Thymus (tissue), 14 donors: ENCODE data around the gene SPDYE5. TPM values are rescaled to one million over a fixed set of nuclear protein-coding genes. Genes with fewer than 3 reads are reported as not detected.
A peak's percentile ranks its signal among the peaks of the same experiment; 100 is the strongest.
"Not testable (repeated sequence)": the region's sequence is repeated elsewhere in the genome, so short reads cannot be mapped to it uniquely, and the experiment has no call there.

Source experiments
- DNase-seq, 9 donors: peaks; one replicate each; pipeline ENCODE4 v3.0.0-alpha.2; 2013; ENCODE audit warnings: low spot score in 9 of 9, low read depth in 6 of 9, missing footprints in 1 of 9
- H3K27ac ChIP-seq, 2 donors: one replicate each; pipeline ENCODE4 v1.5.1; 2013; ENCODE audit warnings: control low read depth in 1 of 2, low read depth in 1 of 2, low read length in 1 of 2, mild to moderate bottlenecking in 1 of 2, moderate library complexity in 1 of 2
- H3K27me3 ChIP-seq, 2 donors: one replicate each; pipeline ENCODE4 v1.5.1; 2013; ENCODE audit warnings: low read length in 1 of 2; ENCODE audit not compliant: control insufficient read depth in 2 of 2, insufficient read depth in 1 of 2
- H3K36me3 ChIP-seq, 2 donors: one replicate each; pipeline ENCODE4 v1.5.1; 2013; ENCODE audit warnings: low read length in 1 of 2, mild to moderate bottlenecking in 1 of 2, moderate library complexity in 1 of 2; ENCODE audit not compliant: control insufficient read depth in 2 of 2, insufficient read depth in 2 of 2
- H3K4me1 ChIP-seq, 2 donors: one replicate each; pipeline ENCODE4 v1.5.1; 2013; ENCODE audit warnings: low read length in 2 of 2; ENCODE audit not compliant: control insufficient read depth in 2 of 2, insufficient read depth in 2 of 2
- H3K4me3 ChIP-seq, 2 donors: one replicate each; pipeline ENCODE4 v1.5.1; 2013; ENCODE audit warnings: low read length in 2 of 2, control low read depth in 1 of 2, mild to moderate bottlenecking in 1 of 2
- H3K9me3 ChIP-seq, 2 donors: one replicate each; pipeline ENCODE4 v1.5.1; 2013; ENCODE audit warnings: low read length in 1 of 2, mild to moderate bottlenecking in 1 of 2; ENCODE audit not compliant: control insufficient read depth in 2 of 2, insufficient read depth in 1 of 2
- WGBS: extraction: QIAGEN DNeasy Blood & Tissue Kit; methylation state at CpG from one replicate; pipeline ENCODE4 v1.1.7; 2013; 5-methylcytosine and 5-hydroxymethylcytosine counted together
- long read RNA-seq, 10 donors: transcript quantifications; one replicate each; lab custom pipeline, GENCODE V29; 2026
- polyA plus RNA-seq: library from polyadenylated mRNA; stranded (reverse); fragments of 200-250 nt; gene quantifications from one replicate; pipeline ENCODE4 v1.2.3, GENCODE V29; 2013
- total RNA-seq: library from RNA; stranded (reverse); fragments of 120-200 nt; gene quantifications from one replicate; pipeline ENCODE4 v1.2.4, GENCODE V29; 2013
- donor health status: healthy.

Gene SPDYE5, protein sequence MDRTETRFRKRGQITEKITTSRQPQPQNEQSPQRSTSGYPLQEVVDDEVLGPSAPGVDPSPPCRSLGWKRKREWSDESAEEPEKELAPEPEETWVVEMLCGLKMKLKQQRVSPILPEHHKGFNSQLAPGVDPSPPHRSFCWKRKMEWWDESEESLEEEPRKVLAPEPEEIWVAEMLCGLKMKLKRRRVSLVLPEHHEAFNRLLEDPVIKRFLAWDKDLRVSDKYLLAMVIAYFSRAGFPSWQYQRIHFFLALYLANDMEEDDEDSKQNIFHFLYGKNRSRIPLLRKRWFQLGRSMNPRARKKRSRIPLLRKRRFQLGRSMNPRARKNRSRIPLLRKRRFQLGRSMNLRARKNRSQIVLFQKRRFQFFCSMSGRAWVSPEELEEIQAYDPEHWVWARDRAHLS
- 0.05 TPM for total RNA-seq
- polyA plus RNA-seq, result 0.09 TPM
- long read RNA-seq, donor 1, result 0 reads
- long read RNA-seq, donor 2, result 0 reads
- long read RNA-seq, donor 3, result 0 reads
- long read RNA-seq, donor 4, result 0 reads
- long read RNA-seq, donor 5, result 0 reads
- long read RNA-seq, donor 6, result 0 reads
- long read RNA-seq, donor 7, result 0 reads
- long read RNA-seq, donor 8, result 0 reads
- long read RNA-seq, donor 9, result 0 reads
- long read RNA-seq, donor 10, result 0 reads

DNA sequence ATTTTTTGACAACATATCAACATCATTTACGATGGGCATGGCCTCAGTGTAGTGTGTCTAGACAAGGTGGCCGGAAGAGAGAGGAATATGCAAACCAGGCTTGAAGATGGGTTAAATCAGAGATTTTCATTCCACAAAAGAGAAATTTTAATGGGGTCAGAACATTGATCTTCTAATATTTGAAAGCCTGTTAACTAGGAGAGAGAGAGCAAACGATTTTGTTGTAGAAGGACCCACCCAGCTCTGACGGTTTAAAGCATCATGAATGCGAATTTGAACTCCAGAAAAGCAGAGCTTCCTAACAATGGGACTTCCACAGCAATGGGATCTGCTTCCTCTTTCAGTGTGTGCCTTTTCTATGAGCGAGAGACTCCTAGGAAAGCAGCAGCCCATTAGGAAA, at the start of gene SPDYE5:
TSS of gene SPDYE5 (plus strand) at position 301 of the 400 bp plus-strand sequence. CDS start 1,728 bp downstream, outside the sequence.
- H3K9me3 ChIP-seq, H3K4me1 ChIP-seq: not testable (repeated sequence)

DNA sequence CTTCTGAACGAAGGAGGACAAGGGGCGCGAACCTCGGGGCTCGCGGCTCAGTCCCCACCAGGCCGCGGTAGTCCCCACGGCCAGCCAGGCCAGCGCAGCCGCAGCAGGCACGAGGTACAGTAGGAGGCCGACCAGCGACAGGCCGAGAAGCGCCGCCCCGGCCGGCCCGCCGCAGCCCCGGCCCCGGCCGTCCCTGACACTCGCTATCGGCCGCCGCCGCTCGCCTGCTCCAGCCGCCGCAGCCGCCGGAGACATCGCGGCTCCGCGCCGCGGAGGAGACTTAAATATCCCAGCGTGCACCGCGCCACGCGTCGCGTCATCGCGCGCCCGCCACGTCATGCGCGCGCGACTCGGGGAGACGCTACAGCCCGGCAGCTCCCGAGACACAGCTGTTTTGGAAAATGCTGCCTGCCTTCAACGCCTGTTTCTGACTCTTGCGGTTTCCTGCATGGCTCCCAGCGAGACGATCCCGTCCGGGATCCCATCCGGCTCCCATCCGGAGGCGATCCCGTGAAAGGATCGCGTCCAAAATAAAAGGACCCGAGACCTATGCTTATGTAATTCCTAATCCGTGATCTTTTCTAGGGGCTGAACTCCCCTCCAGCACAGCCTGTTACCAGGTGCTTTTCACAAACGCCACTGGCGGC, 49.5 kb upstream of the SPDYE5 start:
- Histone ChIP-seq H3K4me3 (peak overlapping the region; percentile 45 to 51), H3K36me3 (peaks cover 16 to 19% of the 10 kb centered on the region in 2 donors), H3K27ac (peak overlapping the region; percentile 74 to 85)
- not testable (repeated sequence) for H3K27me3 ChIP-seq, H3K4me1 ChIP-seq, H3K9me3 ChIP-seq
- under 1% methylated on average over 47 of the region's 76 CpGs for whole genome bisulfite sequencing
- DNase-seq, result peak; percentile 13 to 55 (median 16)

More for the DNA sequence above, at the start of gene SPDYE5:
- H3K27ac ChIP-seq, H3K27me3 ChIP-seq, H3K4me3 ChIP-seq, DNase-seq, H3K36me3 ChIP-seq: not testable (repeated sequence)
- 96% methylated on average over 5 of the region's 6 CpGs for WGBS

DNA sequence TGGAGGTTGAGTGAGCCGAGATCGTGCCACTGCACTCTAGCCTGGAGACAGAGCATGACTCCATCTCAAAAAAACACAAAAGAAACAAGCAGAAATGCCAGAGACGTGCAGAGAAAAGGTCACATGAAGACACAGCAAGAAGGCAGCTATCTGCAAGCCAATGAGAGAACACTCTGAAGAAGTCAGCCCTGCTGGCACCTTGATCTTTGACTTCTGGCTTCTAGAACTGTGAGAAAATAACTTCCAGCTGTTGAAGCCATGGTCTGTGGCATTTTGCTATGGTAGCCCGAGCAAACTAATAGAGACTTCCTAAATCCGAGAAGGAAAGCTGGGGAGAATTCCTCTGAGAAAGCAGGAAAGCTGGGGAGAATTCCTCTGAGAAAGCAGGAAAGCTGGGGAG, 42.2 kb upstream of the SPDYE5 start:
- WGBS, result 98% methylated on average over 3 of the region's 5 CpGs
- not testable (repeated sequence) for H3K9me3 ChIP-seq, H3K27me3 ChIP-seq, H3K36me3 ChIP-seq, H3K4me3 ChIP-seq, DNase-seq, H3K27ac ChIP-seq, H3K4me1 ChIP-seq

DNA sequence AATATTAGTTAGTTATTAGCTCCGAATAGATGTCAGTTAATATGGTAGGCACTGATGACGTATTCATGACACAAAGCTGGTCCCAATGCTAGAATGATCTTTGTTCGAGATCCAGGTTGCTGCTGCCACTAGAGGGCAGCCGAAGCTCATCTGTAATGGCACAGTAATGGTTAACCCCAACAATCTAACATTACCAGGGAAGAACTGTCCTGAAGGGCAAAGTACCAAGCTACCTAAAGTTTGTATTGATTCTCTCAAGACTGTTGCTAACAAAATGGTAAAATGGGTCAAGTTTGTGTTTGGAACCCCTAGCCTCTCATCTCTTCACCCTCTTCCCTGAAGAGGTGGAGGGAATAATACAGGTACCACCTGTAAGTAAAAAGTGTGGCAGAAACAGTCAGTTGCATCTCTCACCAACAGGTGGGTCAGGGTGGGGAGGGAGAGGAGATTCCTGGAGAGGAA, 39.6 kb upstream of the SPDYE5 start:
- H3K4me3 ChIP-seq, H3K36me3 ChIP-seq, H3K27me3 ChIP-seq, DNase-seq, H3K9me3 ChIP-seq, H3K4me1 ChIP-seq, H3K27ac ChIP-seq: not testable (repeated sequence)
- 31% methylated on average over 3 of the region's 4 CpGs for WGBS

DNA sequence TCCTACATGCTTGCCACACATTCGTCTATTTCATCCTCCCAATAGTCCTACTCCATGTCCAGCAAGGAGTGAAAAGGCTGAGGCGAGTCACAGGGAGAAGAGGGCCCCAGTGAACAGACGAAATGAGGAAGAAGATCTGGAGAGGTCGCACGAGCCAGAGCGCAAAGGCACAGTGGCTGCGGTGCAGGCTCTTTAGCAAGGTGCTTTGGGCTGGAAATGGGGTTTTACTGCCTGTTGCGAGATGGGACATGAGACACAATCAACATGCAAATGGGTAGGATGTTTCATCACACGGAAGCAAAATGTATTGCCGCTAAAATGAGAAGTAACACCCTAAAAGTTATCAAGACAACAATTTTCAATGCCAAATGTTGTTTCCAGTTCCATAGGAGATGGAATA, 35.7 kb upstream of the SPDYE5 start:
- not testable (repeated sequence) for H3K4me1 ChIP-seq, H3K9me3 ChIP-seq, H3K4me3 ChIP-seq, DNase-seq, H3K27ac ChIP-seq, H3K36me3 ChIP-seq, H3K27me3 ChIP-seq
- WGBS, result 90% methylated on average over 8 of the region's 10 CpGs

DNA sequence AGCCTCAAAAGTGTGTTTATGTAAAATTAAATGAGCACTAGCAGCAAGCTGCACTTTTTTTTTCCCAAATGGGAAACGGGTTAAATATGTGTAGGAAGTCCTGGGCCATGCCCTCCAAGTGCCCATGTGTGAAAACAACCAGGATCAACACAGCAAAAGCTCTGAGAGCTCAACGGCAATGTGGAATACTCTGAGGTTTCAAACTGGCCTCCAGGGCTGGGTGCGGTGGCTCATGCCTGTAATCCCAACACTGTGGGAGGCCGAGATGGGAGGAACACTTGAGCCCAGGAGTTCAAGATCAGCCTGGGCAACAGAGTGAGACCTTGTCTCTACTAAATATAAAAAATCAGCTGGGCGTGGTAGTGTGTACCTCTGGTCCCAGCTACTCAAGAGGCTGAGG, 34.1 kb upstream of the SPDYE5 start:
- not testable (repeated sequence) for H3K4me1 ChIP-seq, H3K27me3 ChIP-seq, H3K36me3 ChIP-seq, H3K9me3 ChIP-seq, DNase-seq, H3K27ac ChIP-seq, H3K4me3 ChIP-seq
- 95% methylated on average over 1 of the region's 5 CpGs for WGBS

DNA sequence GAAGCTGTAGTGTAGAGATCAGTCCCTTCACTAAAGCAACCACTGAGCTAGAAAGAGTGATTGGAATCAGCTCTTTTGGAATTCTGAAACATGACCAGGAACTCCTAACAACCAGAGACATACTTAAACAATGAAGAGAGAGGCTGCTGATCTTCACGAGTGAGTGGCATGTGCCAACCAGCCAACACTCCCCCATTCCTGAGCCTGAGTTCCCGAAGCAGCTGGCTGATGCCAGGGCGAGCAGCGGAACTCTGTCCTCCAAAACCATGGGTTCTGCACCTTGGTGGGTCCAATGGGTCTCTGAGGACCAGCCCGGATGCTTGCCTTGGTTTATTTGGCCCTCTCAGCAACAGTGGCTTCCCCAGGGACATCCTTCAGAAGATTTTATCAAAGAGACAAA, 31.6 kb upstream of the SPDYE5 start:
- not testable (repeated sequence) for H3K4me1 ChIP-seq, H3K4me3 ChIP-seq, H3K9me3 ChIP-seq, DNase-seq, H3K27ac ChIP-seq, H3K36me3 ChIP-seq, H3K27me3 ChIP-seq
- 84% methylated on average over 4 of the region's 5 CpGs for WGBS

DNA sequence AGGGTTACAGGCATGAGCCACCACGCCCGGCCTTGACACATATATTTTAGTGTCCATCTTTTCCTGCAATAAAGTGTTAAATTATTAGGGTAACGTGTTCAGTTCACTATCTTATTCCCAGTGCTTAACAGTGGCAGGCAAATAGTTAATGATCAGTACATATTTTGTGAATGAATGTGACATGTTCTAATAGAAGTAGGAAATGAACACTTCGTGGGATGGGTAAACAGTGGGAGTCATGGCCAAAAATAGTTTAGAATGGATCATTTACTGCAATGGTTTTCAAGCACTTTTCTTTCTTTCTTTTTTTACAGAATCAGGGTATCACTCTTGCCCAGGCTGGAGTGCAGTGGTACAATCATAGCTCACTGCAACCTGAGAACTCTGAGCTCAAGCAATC, 22.0 kb upstream of the SPDYE5 start:
- over 99% methylated on average over 3 of the region's 4 CpGs for WGBS
- H3K27me3 ChIP-seq, H3K9me3 ChIP-seq, DNase-seq, H3K27ac ChIP-seq, H3K4me3 ChIP-seq, H3K4me1 ChIP-seq: not testable (repeated sequence)
- H3K36me3 ChIP-seq, result peaks cover 16 to 19% of the 10 kb centered on the region in 2 donors

DNA sequence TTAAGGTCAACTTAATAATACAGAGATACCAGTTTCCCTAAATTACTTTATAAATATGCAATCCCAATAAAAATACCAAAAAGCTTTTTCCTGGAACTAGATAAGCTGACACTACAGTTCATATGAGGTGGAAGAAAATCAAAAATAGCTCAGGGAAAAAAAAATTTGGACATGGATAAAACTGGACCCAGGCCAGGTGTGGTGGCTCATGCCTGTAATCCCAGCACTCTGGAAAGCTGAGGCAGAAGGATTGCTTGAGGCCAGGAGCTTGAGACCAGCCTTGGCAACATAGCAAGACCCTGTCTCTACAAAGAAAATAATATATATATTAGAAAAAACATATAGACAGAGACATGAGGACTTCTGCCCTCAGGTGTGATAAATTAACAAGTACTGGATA, 14.7 kb upstream of the SPDYE5 start:
- not testable (repeated sequence) for H3K27me3 ChIP-seq, DNase-seq, H3K27ac ChIP-seq, H3K4me3 ChIP-seq, H3K9me3 ChIP-seq, H3K4me1 ChIP-seq
- peaks cover 2 to 11% of the 10 kb centered on the region in 2 donors for H3K36me3 ChIP-seq
